HG02970 (cell line): ENCODE data around the gene GPX2.
"Not testable (repeated sequence)": the region's sequence is repeated elsewhere in the genome, so short reads cannot be mapped to it uniquely, and the experiment has no call there.

Source experiments
- ATAC-seq: cut with Tn5 transposase; IDR thresholded peaks from one replicate; pipeline ENCODE4 v1.9.1; 2021; ENCODE audit warnings: mild to moderate bottlenecking, moderate library complexity, moderate number of reproducible peaks; ENCODE audit not compliant: unreplicated experiment, low FRiP score

Gene GPX2

GRCh38 chr14:64915797-64916196 lies 26.7 kb downstream of the GPX2 start:
- ATAC-seq = no peak

- no peak for ATAC-seq
Observed at GRCh38 chr14:64915029-64915424, 27.5 kb downstream of the GPX2 start.

GRCh38 chr14:64914237-64915028 lies 28.1 kb downstream of the GPX2 start, which contains the start of gene CHURC1:
TSS of gene CHURC1 (plus strand) at chr14:64914455. CDS start at chr14:64914496, 41 bp downstream.
- ATAC-seq = peak; percentile 94

- not testable (repeated sequence) for ATAC-seq
Observed at GRCh38 chr14:64913477-64913876, 29.1 kb downstream of the GPX2 start.

DNA sequence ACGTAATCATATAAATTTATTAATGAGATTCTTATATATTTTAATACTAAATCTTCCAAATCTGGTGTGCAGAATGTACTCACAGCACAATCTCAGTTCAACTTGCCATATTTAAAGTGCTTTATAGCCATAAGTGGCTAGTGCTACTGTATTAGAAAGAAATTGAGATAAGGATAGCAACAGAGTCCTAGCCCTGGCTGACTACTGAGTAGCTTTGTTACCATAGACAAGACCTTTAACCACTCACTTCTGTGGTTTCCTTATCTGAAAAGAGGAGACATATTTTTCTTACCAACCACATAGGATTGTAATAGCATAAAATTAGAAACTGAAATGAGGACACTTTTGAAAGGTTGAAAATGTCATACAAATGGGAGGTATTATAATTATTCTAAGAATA lies 30.3 kb downstream of the GPX2 start:
- no peak for ATAC-seq

- ATAC-seq = no peak
Observed at GRCh38 chr14:64910847-64911495, 31.6 kb downstream of the GPX2 start.

GRCh38 chr14:64906022-64906421 lies 36.5 kb downstream of the GPX2 start:
- ATAC-seq = no peak

- no peak for ATAC-seq
Observed at GRCh38 chr14:64899958-64900357, 42.6 kb downstream of the GPX2 start.

DNA sequence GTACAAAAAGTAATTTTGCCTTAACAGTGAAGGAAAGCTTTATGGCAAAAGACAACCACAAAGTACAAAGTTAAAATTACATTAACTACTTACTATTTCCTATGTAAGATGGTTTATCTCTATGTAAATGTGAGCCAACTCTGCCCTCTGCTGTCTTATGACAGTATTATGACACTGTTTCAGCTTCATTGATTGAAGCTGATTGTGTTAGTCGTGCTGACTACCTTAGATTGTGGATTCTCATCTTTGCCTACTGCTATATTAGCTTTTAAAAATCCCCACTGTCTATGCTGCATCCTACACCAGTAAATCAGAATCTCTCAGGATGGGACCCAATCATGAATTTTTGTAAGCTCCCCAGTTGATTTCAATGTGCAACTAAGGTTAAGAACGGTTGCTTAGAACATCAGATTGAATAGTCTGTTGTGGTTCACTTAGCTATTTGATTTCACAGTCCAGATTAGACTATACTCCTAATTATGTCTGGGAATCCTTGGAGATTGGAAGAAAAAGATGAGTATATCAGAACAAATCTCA lies 50.6 kb downstream of the GPX2 start:
- ATAC-seq = no peak

DNA sequence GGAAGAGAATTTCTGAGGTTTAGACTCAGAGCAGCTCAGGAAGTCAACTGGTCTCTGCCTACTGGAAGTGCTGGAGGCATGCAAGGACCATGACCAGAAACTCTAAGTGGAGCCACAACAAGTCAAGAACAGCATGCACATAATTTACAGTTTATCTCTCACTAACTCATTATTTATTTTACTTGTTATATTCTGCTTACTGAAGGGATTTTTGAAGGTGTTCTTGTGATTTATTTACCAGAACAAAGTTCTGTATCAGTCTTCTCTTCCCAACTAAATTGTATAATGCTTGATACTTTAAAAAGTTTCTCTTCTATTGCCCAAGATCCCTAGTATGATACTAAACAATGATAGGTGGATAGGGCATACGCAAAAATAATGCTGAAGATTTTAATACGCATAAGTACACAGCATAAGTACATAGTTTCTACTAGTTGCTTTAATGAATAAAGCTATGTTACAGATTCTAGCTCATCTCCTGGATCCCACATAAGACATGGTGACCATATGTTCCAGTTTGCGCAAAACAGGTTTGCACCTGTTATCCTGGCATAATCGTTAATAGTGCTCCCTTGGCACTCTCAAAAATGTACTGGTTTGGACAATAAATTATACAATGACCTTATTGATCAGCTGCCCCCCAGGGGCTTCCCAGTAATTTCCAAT lies 51.2 kb downstream of the GPX2 start:
- no peak for ATAC-seq

DNA sequence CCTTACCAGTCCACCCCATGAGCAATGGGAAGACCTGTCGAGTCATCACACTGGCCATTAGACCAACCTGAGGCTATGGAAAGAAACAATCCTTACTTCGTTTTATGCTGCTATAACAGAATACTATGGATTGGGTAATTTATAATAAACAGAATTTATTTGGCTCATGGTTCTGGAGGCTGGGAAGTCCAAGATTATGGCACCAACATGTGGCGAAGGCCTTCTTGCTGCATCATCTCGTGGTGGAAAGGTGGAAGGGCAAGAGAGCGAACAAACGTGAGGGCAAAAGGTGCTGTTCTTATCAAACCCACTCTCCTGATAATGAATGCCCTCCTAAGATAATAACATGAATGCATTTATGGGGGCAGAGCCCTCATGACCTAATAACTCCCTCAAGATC lies 53.2 kb downstream of the GPX2 start:
- ATAC-seq = no peak
